Measurements from ENCODE around the gene SCYGR8.
A peak's percentile ranks its signal among the peaks of the same experiment; 100 is the strongest.

Gene SCYGR8

DNA sequence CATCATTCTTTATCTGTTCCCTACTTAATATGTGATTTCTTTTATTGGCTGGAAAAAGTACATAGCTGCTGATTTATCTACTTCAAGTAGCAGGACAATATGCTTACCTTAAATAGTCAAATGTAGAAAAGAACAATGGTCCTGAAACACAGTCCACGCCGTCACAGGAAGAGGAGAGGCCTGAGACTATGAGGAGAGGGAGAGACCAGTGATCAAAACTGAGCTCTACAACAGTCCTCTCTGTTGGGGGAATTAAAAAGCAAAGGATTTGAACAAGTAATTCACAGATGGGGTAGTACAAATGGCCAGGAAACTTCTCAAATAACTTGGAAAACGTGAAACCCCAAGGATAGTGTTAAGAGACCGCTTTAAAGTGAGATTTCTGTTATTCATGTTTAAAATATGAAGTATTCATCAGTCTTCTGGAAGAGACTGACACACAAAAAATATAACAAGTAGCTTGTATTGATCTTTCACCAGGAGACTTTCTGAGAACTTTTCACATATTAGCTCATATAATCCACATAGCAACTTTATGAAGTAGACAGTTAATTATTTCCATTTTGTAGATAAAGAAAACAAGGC lies 20.2 kb downstream of the SCYGR8 start:
- TF ChIP-seq, protein P1, sequence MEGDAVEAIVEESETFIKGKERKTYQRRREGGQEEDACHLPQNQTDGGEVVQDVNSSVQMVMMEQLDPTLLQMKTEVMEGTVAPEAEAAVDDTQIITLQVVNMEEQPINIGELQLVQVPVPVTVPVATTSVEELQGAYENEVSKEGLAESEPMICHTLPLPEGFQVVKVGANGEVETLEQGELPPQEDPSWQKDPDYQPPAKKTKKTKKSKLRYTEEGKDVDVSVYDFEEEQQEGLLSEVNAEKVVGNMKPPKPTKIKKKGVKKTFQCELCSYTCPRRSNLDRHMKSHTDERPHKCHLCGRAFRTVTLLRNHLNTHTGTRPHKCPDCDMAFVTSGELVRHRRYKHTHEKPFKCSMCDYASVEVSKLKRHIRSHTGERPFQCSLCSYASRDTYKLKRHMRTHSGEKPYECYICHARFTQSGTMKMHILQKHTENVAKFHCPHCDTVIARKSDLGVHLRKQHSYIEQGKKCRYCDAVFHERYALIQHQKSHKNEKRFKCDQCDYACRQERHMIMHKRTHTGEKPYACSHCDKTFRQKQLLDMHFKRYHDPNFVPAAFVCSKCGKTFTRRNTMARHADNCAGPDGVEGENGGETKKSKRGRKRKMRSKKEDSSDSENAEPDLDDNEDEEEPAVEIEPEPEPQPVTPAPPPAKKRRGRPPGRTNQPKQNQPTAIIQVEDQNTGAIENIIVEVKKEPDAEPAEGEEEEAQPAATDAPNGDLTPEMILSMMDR (IDR thresholded peaks at IDR 0.05; ENCODE audit: low read depth, low read length): no peak
- no peak overlapping the region for H3K4me3 ChIP-seq (ENCODE audit: low read depth, low read length)

DNA sequence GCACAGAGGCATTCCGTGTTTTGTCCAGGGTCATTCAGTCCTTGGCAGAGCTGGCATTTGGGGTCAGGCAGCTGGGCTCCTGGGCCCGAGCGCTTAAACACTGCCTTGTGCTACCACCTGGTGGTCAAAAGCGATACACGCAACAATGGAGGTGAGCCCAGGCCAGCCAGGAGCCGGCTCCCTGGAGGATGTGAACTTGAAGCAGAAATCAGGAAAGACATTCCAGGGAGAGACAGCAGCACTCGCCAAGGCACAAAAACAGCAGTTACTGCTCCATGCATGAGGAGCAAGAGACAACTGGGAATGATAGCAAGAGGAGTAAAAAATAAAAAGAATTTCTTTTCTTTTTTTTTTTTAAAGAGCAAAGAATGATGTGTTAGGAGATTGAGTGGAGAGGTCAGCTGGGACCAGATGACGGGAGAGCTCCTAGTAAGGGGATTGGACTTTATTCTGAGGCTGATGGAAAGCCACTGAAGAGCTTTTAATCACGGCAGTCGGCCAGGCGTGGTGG lies 20.7 kb downstream of the SCYGR8 start:
- TF ChIP-seq, protein P1 (IDR thresholded peaks at IDR 0.05; ENCODE audit: low read depth, low read length): peak; percentile 73

DNA sequence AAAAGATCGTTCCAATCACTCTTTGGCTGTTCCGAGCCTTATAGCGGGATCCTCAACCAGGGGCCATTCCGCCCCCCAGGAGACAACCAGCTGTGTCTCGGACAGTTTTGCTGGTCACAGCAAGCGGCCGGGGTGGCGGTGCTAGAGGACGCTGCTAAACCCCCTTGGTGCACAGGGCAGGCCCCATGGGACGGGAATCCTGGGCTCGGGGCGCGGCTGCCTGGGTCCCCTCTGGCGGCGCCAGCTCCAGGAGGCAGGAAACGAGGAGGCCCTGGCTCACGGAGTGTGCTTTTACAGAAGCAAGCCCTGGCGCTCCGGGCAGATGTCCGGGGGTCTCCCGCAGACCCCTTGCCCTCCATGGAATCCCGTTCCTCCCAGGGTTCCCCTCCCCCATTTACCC lies 22.1 kb downstream of the SCYGR8 start:
- TF ChIP-seq, protein P1 (IDR thresholded peaks at IDR 0.05; ENCODE audit: low read depth, low read length): no peak
- no peak overlapping the region for H3K4me3 ChIP-seq (ENCODE audit: low read depth, low read length)

More for the DNA sequence above, 20.7 kb downstream of the SCYGR8 start:
- H3K4me3 ChIP-seq (ENCODE audit: low read depth, low read length): no peak overlapping the region

DNA sequence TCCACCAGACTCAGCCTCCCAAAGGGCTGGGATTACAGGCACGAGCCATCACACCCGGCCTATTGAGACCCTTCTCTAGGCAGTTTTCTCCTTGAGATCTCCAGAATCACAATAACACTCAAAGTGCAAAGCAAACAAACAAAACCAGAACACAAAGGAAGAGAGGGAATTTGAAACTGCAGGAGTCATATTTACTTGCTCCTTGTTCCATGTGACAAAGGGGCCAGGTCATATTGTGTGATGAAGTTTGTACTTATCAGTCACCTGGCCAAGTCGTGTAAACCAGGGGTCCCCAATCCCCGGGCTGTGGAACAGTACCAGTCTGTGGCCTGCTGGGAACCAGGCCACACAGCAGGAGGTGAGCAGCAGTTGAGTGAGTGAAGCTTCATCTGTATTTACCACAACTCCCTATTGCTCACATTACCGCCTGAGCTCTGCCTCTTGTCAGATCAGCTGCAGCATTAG lies 26.5 kb downstream of the SCYGR8 start:
- H3K4me3 ChIP-seq (ENCODE audit: low read depth, low read length): no peak overlapping the region
- TF ChIP-seq, protein P1 (IDR thresholded peaks at IDR 0.05; ENCODE audit: low read depth, low read length): no peak

DNA sequence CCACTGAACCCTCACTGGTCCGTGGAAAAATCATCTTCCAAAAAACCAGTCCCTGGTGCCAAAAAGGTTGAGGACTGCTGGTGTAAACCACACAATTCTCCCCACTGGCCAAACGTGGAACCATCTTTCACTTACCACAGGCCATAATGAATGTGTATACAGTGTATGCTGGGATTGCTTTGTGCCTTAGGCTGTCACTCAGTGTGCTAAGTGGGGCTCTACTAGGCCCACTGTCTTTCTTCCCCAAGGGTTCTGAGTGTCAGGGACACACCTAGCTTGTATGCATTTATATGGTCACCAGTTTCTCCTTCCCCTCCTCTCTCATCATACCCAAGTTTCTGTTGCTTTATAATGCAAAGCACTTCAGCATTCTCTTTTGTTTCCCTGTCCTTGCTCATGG lies 27.2 kb downstream of the SCYGR8 start:
- TF ChIP-seq, protein P1 (IDR thresholded peaks at IDR 0.05; ENCODE audit: low read depth, low read length): no peak
- H3K4me3 ChIP-seq (ENCODE audit: low read depth, low read length): no peak overlapping the region

DNA sequence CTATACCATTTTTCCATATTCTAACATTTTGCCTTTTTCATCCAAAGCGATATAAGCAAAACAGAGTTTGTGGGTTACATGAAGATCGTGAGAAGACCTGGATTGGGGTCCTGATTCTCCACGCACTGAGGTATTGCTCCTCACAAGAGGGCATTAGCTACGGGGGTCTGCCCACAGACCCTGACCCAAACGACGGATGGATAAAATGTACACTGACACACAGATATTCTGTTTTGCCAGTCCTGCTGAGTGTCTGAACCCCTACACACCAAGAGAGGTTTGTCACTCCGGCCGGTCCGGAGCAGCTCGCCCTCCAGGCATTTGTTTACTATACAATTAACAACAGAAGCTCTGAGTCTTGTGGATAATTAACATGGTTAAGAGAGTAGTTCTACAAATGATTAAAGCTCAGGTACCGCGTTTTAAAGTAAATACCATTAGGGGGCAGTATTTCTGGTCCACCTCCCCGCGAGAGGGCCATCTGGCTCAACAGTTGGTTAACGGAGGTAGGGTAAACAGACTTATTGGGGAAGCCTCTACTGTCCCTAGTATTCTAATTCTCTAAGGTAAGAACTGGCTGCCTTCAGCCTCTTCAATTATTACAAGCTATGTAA lies 28.4 kb downstream of the SCYGR8 start:
- TF ChIP-seq, protein P1 (IDR thresholded peaks at IDR 0.05; ENCODE audit: low read depth, low read length): peak; percentile 12; the same call in 1 of the 2 replicates
- no peak overlapping the region for H3K4me3 ChIP-seq (ENCODE audit: low read depth, low read length)

Measured in WI38 (cell line).